OCI-LY3 (cell line): Measurements from ENCODE around the gene ARMC6.
A peak's percentile ranks its signal among the peaks of the same experiment; 100 is the strongest.

Experiments
- H2AFZ ChIP-seq: fragments of 200-600, 300-600 bp; shearing (Covaris generic); 2 replicates; pipeline ENCODE4 v1.6.0; 2014; ENCODE audit warnings: antibody characterized with exemption, low read depth, low read length
- H3K27ac ChIP-seq: fragments of 200-600, 300-600 bp; sonication (generic); 2 replicates; pipeline ENCODE4 v1.5.1; 2014; ENCODE audit warnings: mild to moderate bottlenecking, low read length, moderate library complexity, mixed read lengths
- H3K27me3 ChIP-seq: fragments of 200-600, 300-600 bp; sonication (generic); 2 replicates; pipeline ENCODE4 v1.6.1; 2014; ENCODE audit warnings: low read depth, low read length, mixed read lengths
- H3K36me3 ChIP-seq: fragments of 200-600, 300-600 bp; sonication (generic); replicated peaks from 2 replicates; pipeline ENCODE3; 2014; ENCODE audit warnings: low read depth, low read length, mixed read lengths
- H3K4me1 ChIP-seq: fragments of 300-600, 200-600 bp; sonication (generic); 2 replicates; pipeline ENCODE4 v1.6.1; 2014; ENCODE audit warnings: low read length, mixed read lengths
- H3K4me2 ChIP-seq: fragments of 200-600, 300-600 bp; sonication (generic); 2 replicates; pipeline ENCODE4 v1.6.1; 2014; ENCODE audit warnings: low read length, mixed read lengths
- H3K4me3 ChIP-seq: fragments of 300-600, 200-600 bp; sonication (generic); 2 replicates; pipeline ENCODE4 v1.5.1; 2014; ENCODE audit warnings: antibody characterized with exemption, mild to moderate bottlenecking, low read length, moderate library complexity
- H3K79me2 ChIP-seq: fragments of 300-600, 200-600 bp; shearing (Covaris generic); 2 replicates; pipeline ENCODE4 v1.6.1; 2014; ENCODE audit warnings: mild to moderate bottlenecking, low read length, mixed read lengths
- H3K9ac ChIP-seq: fragments of 300-600, 200-600 bp; shearing (Covaris generic); 2 replicates; pipeline ENCODE4 v1.6.0; 2014; ENCODE audit warnings: mild to moderate bottlenecking, low read length, moderate library complexity
- H3K9me3 ChIP-seq: fragments of 200-600, 300-600 bp; shearing (Covaris generic); 2 replicates; pipeline ENCODE4 v1.6.1; 2014; ENCODE audit warnings: low read length, mixed read lengths; ENCODE audit not compliant: insufficient read depth
- H4K20me1 ChIP-seq: fragments of 200-600, 300-600 bp; sonication (generic); 2 replicates; pipeline ENCODE4 v1.6.1; 2016; ENCODE audit warnings: low read length, mixed read lengths; ENCODE audit not compliant: insufficient read depth
- CTCF ChIP-seq: fragments of 200-600, 300-600 bp; sonication (generic); IDR thresholded peaks from 2 replicates; pipeline ENCODE4 v1.5.1; 2014; ENCODE audit warnings: antibody characterized with exemption, low read length, low read depth
- EZH2phosphoT487 ChIP-seq: fragments of 200-600 bp; shearing (Covaris generic); IDR thresholded peaks from 2 replicates; pipeline ENCODE4 v1.6.1; 2018; ENCODE audit warnings: antibody characterized with exemption, mixed run types, low read depth

ARMC6 gene

GRCh38 chr19:19063183-19064097, 30.0 kb downstream of the ARMC6 start, which contains the start of gene SLC25A42:
Gene SLC25A42, plus strand, starts transcription at chr19:19063994. Its CDS starts 32,131 bp downstream, at chr19:19096125.
- no peaks in the 10 kb centered on the region for H3K79me2 ChIP-seq
- H3K4me1 ChIP-seq: peaks cover 15% of the 10 kb centered on the region
- no peaks in the 10 kb centered on the region for H3K9me3 ChIP-seq
- TF ChIP-seq EZH2phosphoT487: no peak
- no peak for TF ChIP-seq CTCF
- H3K27ac ChIP-seq: no peak within 1 kb of the TSS
- H3K9ac ChIP-seq: peak within 1 kb of the TSS; percentile 59
- peak within 1 kb of the TSS; percentile 89 for H3K4me3 ChIP-seq
- H3K4me2 ChIP-seq: peak within 1 kb of the TSS; percentile 99
- H2AFZ ChIP-seq: peak within 1 kb of the TSS; percentile 79
- H4K20me1 ChIP-seq: no peaks in the 10 kb centered on the region
- no peaks in the 10 kb centered on the region for H3K27me3 ChIP-seq
- H3K36me3 ChIP-seq: no peaks in the 10 kb centered on the region

- Histone ChIP-seq H3K79me2 (no peaks in the 10 kb centered on the region), H3K4me3 (peak overlapping the region; percentile 89), H3K9ac (peak overlapping the region; percentile 52), H3K36me3 (no peaks in the 10 kb centered on the region), H3K27me3 (no peaks in the 10 kb centered on the region), H3K27ac (no peak overlapping the region), H2AFZ (peak overlapping the region; percentile 79; the same call in 1 of the 2 replicates), H3K9me3 (no peaks in the 10 kb centered on the region), H3K4me2 (peak overlapping the region; percentile 99), H4K20me1 (no peaks in the 10 kb centered on the region), H3K4me1 (peaks cover 15% of the 10 kb centered on the region)
- TF ChIP-seq CTCF (peak; percentile 12; the same call in 1 of the 2 replicates), EZH2phosphoT487 (no peak)
Measured at GRCh38 chr19:19064098-19064722, 30.8 kb downstream of the ARMC6 start.

GRCh38 chr19:19064811-19065745, 31.7 kb downstream of the ARMC6 start:
- peak overlapping the region; percentile 89 for H3K4me3 ChIP-seq

More at GRCh38 chr19:19064811-19065745, 31.7 kb downstream of the ARMC6 start:
- H3K27me3 ChIP-seq: no peaks in the 10 kb centered on the region
- H3K9ac ChIP-seq: peak overlapping the region; percentile 52
- no peaks in the 10 kb centered on the region for H3K79me2 ChIP-seq
- H2AFZ ChIP-seq: peak overlapping the region; percentile 79
- H3K4me2 ChIP-seq: peak overlapping the region; percentile 99
- H3K9me3 ChIP-seq: no peaks in the 10 kb centered on the region
- no peak overlapping the region for H3K27ac ChIP-seq
- no peak for TF ChIP-seq CTCF
- no peak for TF ChIP-seq EZH2phosphoT487
- peaks cover 15% of the 10 kb centered on the region for H3K4me1 ChIP-seq
- H4K20me1 ChIP-seq: no peaks in the 10 kb centered on the region
- no peaks in the 10 kb centered on the region for H3K36me3 ChIP-seq
